ENCODE data around the gene ZFYVE9.

DNA sequence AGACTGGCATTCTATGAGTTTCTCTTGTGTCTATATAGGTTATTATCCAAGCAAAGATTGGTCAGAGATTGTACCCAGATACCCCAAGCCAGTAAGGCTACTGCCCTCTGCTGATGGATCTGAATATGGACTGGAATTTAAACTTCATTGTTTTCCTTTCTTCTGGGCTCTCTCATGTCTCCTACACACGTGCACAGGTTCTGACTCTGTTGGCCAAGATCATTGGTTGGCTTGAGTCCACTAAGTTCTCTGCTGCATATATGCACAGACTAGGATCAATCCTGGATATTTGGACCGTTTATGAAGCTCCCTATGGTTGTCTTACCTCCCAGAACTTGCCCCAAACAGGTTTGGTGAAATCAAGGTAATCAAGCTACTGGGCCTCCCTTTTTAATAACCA, 154.5 kb downstream of the ZFYVE9 start:
- TF ChIP-seq, protein P1, sequence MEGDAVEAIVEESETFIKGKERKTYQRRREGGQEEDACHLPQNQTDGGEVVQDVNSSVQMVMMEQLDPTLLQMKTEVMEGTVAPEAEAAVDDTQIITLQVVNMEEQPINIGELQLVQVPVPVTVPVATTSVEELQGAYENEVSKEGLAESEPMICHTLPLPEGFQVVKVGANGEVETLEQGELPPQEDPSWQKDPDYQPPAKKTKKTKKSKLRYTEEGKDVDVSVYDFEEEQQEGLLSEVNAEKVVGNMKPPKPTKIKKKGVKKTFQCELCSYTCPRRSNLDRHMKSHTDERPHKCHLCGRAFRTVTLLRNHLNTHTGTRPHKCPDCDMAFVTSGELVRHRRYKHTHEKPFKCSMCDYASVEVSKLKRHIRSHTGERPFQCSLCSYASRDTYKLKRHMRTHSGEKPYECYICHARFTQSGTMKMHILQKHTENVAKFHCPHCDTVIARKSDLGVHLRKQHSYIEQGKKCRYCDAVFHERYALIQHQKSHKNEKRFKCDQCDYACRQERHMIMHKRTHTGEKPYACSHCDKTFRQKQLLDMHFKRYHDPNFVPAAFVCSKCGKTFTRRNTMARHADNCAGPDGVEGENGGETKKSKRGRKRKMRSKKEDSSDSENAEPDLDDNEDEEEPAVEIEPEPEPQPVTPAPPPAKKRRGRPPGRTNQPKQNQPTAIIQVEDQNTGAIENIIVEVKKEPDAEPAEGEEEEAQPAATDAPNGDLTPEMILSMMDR (conservative IDR thresholded peaks at IDR 0.05; ENCODE audit: low read depth in 2 of 2), result peak; percentile 80 to 81
- TF ChIP-seq CREB1 (CRISPR knock-in tag; IDR thresholded peaks at IDR 0.05; ENCODE audit: low read depth), result no peak

Measured in GM23338 (cell line).